ENCODE measurements around the gene FLNC. TPM values are rescaled to one million over a fixed set of nuclear protein-coding genes. Genes with fewer than 3 reads are reported as not detected.

The FLNC gene
- total and polyA plus RNA-seq, 9 of the 15 experiments (the other 6 are each of a cell fraction or from before 2014, with no cell fraction given), result 0.90 to 155 (median 28.8) TPM

DNA sequence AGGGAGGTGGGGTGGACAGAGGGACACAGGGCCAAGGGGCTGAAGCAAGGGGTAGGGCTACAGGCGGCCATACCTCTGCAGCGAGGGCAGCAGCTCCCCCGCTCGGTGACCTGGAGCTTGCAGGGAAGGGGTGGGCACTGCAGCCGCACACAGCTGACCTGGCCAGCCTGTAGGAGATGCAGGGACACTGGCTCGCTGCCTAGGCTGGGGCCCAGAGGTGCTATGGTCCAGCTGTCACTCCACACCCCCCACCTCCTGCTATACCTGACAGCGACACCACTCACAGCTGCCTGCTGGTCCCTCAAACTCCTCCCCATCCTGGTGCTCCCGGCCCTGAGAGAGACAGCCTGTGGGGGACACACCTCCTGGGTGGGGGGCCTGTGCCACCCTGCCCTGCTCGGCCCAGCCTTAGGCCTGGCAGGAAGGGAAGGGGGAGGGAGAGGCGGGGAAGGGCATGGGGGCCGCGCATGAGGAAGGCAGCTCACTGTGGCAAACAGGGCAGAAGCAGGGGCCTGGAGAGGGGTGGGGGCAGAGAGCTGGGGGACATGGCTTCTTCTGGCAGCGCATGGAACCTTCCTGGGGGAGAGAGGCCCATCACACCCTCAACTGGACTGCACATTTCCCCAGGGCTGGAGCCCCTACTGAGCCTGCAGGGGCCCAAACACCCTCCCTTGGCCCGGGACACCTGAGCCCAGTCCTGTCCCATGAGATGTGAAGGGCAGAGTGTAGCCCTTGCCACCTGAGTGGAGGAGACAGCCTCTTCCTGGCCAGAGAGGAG lies 56.4 kb downstream of the FLNC start (continued):
- TF ChIP-seq, protein P1, sequence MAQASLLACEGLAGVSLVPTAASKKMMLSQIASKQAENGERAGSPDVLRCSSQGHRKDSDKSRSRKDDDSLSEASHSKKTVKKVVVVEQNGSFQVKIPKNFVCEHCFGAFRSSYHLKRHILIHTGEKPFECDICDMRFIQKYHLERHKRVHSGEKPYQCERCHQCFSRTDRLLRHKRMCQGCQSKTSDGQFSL (CRISPR knock-in tag; IDR thresholded peaks at IDR 0.05), result 0 out of 2 replicates have a peak, but pooled peaks have one; percentile 7
- TF ChIP-seq, protein P1 (tag; IDR thresholded peaks at IDR 0.05), result no peak
- TF ChIP-seq KDM5B (IDR thresholded peaks at IDR 0.05; ENCODE audit: insufficient replicate concordance, low read depth, low read length) (no peak), SIN3B (IDR thresholded peaks at IDR 0.05; ENCODE audit: low read depth) (no peak), MTA3 (IDR thresholded peaks at IDR 0.05; ENCODE audit: borderline replicate concordance) (no peak), STAG1 (CRISPR knock-in tag; IDR thresholded peaks at IDR 0.05; ENCODE audit: borderline replicate concordance) (peak; percentile 48; the same call in 1 of the 2 replicates), ETV6 (IDR thresholded peaks at IDR 0.05; ENCODE audit: borderline replicate concordance in 1 of 2, low read depth in 2 of 2, low read length in 1 of 2) (no peak), ETV6 (CRISPR knock-in tag; IDR thresholded peaks at IDR 0.05; ENCODE audit: borderline replicate concordance) (no peak), FOXA1 (IDR thresholded peaks at IDR 0.05; ENCODE audit: borderline replicate concordance) (no peak), SAFB2 (IDR thresholded peaks at IDR 0.05; ENCODE audit: borderline replicate concordance, low read depth, low read length, severe bottlenecking) (no peak), SUPT5H (IDR thresholded peaks at IDR 0.05) (no peak)
